Mucosa of rectum (tissue), 2 donors: Measurements from ENCODE around the gene CDAN1.

Experiments used
- H3K27ac ChIP-seq, 2 donors: one replicate each; pipeline ENCODE4 v1.7.0; 2013; ENCODE audit warnings: inconsistent platforms in 2 of 2, low read depth in 2 of 2, low read length in 2 of 2
- H3K27me3 ChIP-seq, 2 donors: one replicate each; pipeline ENCODE4 v1.7.0; 2013; ENCODE audit warnings: low read length in 2 of 2; ENCODE audit not compliant: control insufficient read depth in 2 of 2, insufficient read depth in 2 of 2
- H3K36me3 ChIP-seq, 2 donors: one replicate each; pipeline ENCODE4 v1.7.0; 2013; ENCODE audit warnings: low read length in 2 of 2; ENCODE audit not compliant: control insufficient read depth in 2 of 2, insufficient read depth in 2 of 2
- H3K4me1 ChIP-seq, 2 donors: one replicate each; pipeline ENCODE4 v1.7.0; 2013; ENCODE audit warnings: low read length in 2 of 2, mild to moderate bottlenecking in 1 of 2; ENCODE audit not compliant: control insufficient read depth in 2 of 2, insufficient read depth in 2 of 2
- H3K4me3 ChIP-seq, 2 donors: one replicate each; pipeline ENCODE4 v1.7.0; 2013; ENCODE audit warnings: low read length in 2 of 2
- H3K9ac ChIP-seq, 2 donors: one replicate each; pipeline ENCODE4 v1.7.0; 2013; ENCODE audit warnings: low read length in 2 of 2, low read depth in 1 of 2, mild to moderate bottlenecking in 1 of 2
- H3K9me3 ChIP-seq, 2 donors: one replicate each; pipeline ENCODE4 v1.7.0; 2013; ENCODE audit warnings: low read length in 2 of 2; ENCODE audit not compliant: control insufficient read depth in 2 of 2
- donor health status: healthy.
- donor health status: Normal muscosa, but diverticular disease.

Gene CDAN1

DNA sequence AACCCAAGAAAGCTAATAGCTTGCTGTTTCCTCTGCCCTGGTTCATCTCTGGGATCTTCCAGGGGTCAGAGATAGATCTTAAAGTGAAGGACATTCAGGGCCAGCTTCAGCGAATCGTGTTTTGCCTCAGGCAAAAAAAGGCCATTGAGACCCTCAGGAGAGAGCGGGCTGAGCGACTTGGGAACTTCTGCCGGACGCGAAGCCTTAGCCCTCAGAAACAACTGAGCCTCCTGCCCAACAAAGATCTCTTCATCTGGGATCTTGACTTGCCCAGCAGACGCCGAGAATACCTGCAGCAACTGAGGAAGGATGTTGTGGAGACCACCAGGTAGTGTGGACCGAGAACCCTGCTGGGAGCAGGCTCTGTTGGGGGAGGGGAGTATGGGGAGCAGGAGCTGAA, 42.5 kb downstream of the CDAN1 start:
- no peak overlapping the region for H3K9ac ChIP-seq
- no peaks in the 10 kb centered on the region for H3K27me3 ChIP-seq
- H3K27ac ChIP-seq, result no peak overlapping the region
- H3K4me1 ChIP-seq, result no peaks in the 10 kb centered on the region
- peaks cover 0 to 4% of the 10 kb centered on the region in 2 donors for H3K36me3 ChIP-seq
- H3K9me3 ChIP-seq, result no peaks in the 10 kb centered on the region
- H3K4me3 ChIP-seq, result no peak overlapping the region

DNA sequence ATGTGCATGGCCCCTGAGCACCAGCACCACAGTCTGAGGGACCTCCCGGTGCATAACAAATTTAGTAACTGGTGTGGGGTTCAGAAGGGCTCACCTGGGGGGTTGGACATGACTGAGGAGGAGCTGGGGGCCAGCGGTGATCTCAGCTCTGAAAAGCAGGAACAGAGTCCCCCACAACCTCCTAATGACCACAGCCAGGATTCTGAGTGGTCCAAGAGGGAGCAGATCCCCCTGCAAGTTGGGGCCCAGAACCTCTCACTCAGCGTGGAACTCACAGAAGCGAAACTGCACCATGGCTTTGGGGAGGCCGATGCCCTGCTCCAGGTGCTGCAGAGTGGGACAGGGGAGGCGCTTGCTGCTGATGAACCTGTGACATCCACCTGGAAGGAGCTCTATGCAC, 43.0 kb downstream of the CDAN1 start:
- Histone ChIP-seq H3K9ac (no peak overlapping the region), H3K27me3 (no peaks in the 10 kb centered on the region), H3K9me3 (no peaks in the 10 kb centered on the region), H3K27ac (no peak overlapping the region), H3K4me3 (no peak overlapping the region), H3K4me1 (no peaks in the 10 kb centered on the region), H3K36me3 (peaks cover 3 to 4% of the 10 kb centered on the region in 2 donors)

- Histone ChIP-seq H3K27ac (no peak overlapping the region), H3K27me3 (no peaks in the 10 kb centered on the region), H3K36me3 (peaks cover 4 to 5% of the 10 kb centered on the region in 2 donors), H3K9me3 (no peaks in the 10 kb centered on the region), H3K4me3 (no peak overlapping the region), H3K4me1 (no peaks in the 10 kb centered on the region), H3K9ac (no peak overlapping the region)
Observed at GRCh38 chr15:42693496-42693895, 43.4 kb downstream of the CDAN1 start.

GRCh38 chr15:42692997-42693396, 43.9 kb downstream of the CDAN1 start:
- no peaks in the 10 kb centered on the region for H3K4me1 ChIP-seq
- peaks cover 4 to 5% of the 10 kb centered on the region in 2 donors for H3K36me3 ChIP-seq
- no peaks in the 10 kb centered on the region for H3K27me3 ChIP-seq
- H3K9me3 ChIP-seq, result no peaks in the 10 kb centered on the region
- no peak overlapping the region for H3K27ac ChIP-seq
- no peak overlapping the region for H3K9ac ChIP-seq
- no peak overlapping the region for H3K4me3 ChIP-seq

- Histone ChIP-seq H3K9me3 (no peaks in the 10 kb centered on the region), H3K27ac (no peak overlapping the region), H3K27me3 (no peaks in the 10 kb centered on the region), H3K4me3 (no peak overlapping the region), H3K4me1 (no peaks in the 10 kb centered on the region), H3K9ac (no peak overlapping the region), H3K36me3 (peaks cover 4 to 5% of the 10 kb centered on the region in 2 donors)
Observed at GRCh38 chr15:42692536-42692935, 44.4 kb downstream of the CDAN1 start.

GRCh38 chr15:42691770-42692169, 45.2 kb downstream of the CDAN1 start:
- Histone ChIP-seq H3K9me3 (no peaks in the 10 kb centered on the region), H3K9ac (no peak overlapping the region), H3K36me3 (peaks cover 5 to 7% of the 10 kb centered on the region in 2 donors), H3K27me3 (no peaks in the 10 kb centered on the region), H3K4me1 (no peaks in the 10 kb centered on the region), H3K4me3 (no peak overlapping the region), H3K27ac (no peak overlapping the region)

GRCh38 chr15:42691308-42691707, 45.6 kb downstream of the CDAN1 start:
- H3K36me3 ChIP-seq, result peaks cover 7 to 8% of the 10 kb centered on the region in 2 donors
- no peaks in the 10 kb centered on the region for H3K4me1 ChIP-seq
- no peak overlapping the region for H3K9ac ChIP-seq
- H3K27me3 ChIP-seq, result no peaks in the 10 kb centered on the region
- H3K27ac ChIP-seq, result no peak overlapping the region
- no peak overlapping the region for H3K4me3 ChIP-seq
- H3K9me3 ChIP-seq, result no peaks in the 10 kb centered on the region

DNA sequence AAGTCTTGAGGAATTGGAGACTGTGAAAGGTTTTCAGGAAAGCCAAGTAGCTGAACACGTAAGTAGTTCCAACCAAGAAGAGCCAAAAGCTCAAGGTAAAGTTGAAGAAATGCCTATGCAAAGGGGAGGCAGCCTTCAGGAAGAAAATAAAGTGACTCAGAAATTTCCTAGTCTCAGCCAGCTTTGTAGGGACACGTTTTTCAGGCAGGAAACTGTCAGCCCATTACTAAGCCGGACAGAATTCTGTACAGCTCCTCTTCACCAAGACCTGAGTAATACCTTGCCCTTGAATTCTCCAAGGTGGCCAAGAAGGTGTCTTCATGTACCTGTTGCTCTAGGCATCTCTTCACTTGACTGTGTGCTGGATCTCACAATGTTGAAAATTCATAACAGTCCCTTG, 48.6 kb downstream of the CDAN1 start:
- Histone ChIP-seq H3K36me3 (peaks cover 12 to 17% of the 10 kb centered on the region in 2 donors), H3K27me3 (no peaks in the 10 kb centered on the region), H3K9ac (no peak overlapping the region), H3K27ac (no peak overlapping the region), H3K4me3 (no peak overlapping the region), H3K4me1 (no peaks in the 10 kb centered on the region), H3K9me3 (no peaks in the 10 kb centered on the region)

DNA sequence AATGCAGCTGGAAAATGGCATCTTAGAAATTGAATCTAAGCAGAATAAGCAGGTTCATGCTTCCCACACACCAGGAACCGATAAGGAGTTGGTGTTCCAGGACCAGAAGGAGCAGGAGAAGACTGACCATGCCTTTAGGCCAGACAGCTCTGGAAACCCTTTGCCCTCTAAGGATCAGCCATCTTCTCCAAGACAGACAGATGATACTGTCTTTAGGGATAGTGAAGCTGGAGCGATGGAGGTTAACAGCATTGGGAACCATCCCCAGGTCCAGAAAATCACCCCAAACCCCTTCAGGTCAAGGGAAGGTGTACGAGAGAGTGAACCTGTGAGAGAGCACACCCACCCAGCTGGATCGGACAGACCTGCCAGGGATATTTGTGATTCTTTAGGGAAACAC, 49.2 kb downstream of the CDAN1 start:
- H3K4me1 ChIP-seq, result no peaks in the 10 kb centered on the region
- peaks cover 12 to 17% of the 10 kb centered on the region in 2 donors for H3K36me3 ChIP-seq
- no peak overlapping the region for H3K4me3 ChIP-seq
- no peaks in the 10 kb centered on the region for H3K27me3 ChIP-seq
- no peak overlapping the region for H3K27ac ChIP-seq
- no peaks in the 10 kb centered on the region for H3K9me3 ChIP-seq
- no peak overlapping the region for H3K9ac ChIP-seq

DNA sequence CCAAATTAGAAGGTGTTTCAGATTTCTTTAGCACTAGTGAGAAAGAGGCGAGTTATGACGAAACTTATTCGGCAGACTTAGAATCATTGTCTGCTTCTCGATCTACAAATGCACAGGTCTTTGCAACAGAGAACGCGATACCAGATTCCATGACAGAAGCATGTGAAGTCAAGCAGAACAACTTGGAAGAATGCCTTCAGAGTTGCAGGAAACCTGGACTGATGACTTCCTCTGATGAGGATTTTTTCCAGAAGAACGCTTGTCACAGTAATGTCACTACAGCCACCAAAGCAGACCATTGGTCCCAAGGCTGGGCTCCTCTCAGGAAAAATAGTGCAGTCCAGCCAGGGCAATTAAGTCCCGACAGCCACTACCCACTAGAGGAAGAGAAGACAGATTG, 50.6 kb downstream of the CDAN1 start:
- no peak overlapping the region for H3K4me3 ChIP-seq
- peaks cover 24 to 26% of the 10 kb centered on the region in 2 donors for H3K36me3 ChIP-seq
- no peaks in the 10 kb centered on the region for H3K4me1 ChIP-seq
- H3K9ac ChIP-seq, result no peak overlapping the region
- H3K27me3 ChIP-seq, result no peaks in the 10 kb centered on the region
- no peak overlapping the region for H3K27ac ChIP-seq
- H3K9me3 ChIP-seq, result no peaks in the 10 kb centered on the region

DNA sequence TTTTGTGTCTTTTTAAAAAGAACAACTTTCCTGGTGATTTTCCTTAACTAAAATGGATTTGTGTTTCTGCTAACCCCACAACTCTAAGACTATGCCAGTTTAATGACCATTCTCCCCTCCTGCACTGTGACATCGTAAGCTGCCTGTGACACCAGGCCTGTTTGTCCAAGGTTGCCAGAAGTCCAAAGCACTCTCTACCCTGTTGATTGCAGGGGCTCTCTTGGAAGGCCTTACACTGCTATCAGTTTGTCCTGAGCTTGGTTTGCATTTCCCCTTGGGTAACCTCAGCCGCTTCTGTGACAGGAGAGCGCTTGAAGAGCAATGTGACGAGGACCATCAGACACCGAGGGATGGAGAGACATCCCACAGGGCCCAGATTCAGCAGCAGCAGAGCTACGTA, 55.8 kb downstream of the CDAN1 start:
- Histone ChIP-seq H3K36me3 (peaks cover 25 to 28% of the 10 kb centered on the region in 2 donors), H3K27ac (no peak overlapping the region), H3K4me3 (no peak overlapping the region), H3K27me3 (no peaks in the 10 kb centered on the region), H3K4me1 (no peaks in the 10 kb centered on the region), H3K9ac (no peak overlapping the region), H3K9me3 (no peaks in the 10 kb centered on the region)
